AML-193 (cell line): ENCODE results near the gene MMP12.
"Not testable (repeated sequence)": the region's sequence is repeated elsewhere in the genome, so short reads cannot be mapped to it uniquely, and the experiment has no call there.

Source experiments
- DNase-seq, 2 experiments: peaks; one replicate each; lab custom pipeline; 2025; lab: John Stamatoyannopoulos, UW

MMP12 gene

DNA sequence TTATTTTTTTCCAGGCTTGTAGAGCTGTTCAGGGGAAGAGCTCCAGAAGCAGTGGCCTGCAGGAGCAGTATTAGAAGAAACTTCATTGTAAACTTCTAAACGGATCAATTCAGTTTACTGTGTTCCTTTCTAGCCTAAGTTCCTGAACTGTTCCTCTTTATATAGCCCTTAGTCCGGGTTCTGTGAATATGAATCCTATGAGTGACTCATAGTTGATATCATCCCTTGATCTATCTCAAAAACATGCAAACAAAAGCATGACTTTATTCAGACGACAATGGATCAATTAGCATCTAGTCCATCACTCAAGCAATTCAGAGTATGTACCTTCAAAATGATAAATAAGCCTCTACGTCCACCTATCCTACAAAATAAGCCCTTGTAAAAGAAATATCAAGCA, at the start of gene MMP12:
Gene MMP12, minus strand, starts transcription at position 131 of the 400 bp plus-strand sequence. Its CDS starts 45 bp downstream, at position 86.
- DNase-seq, result no peak

DNA sequence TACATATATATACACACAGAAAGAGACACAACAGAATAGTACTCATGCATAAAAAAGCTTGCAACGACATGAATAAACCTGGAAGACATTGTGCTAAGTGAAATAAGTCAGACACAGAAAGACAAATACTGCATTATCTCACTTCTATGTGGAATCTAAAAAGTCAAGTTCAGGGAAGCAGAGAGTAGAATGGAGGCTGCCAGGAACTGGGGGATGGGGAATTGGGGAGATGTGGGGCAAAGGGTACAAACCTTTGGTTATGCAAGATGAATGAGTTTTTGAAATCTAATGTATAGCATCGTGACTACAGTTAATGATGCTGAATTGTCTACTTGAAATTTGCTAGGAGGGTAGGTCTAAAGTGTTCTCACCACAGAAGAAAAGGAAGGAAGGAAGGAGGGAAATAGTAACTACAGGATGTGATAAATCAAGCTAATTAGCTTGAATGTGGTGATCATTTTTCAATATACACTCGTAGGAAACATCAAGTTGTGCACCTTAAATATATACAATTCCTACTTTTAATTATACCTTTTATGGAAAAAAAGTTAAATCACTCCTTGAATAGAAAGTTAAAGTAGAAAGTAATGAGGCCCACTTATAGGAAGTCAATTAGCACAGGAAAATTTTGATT, 46.9 kb upstream of the MMP12 start:
- no peak for DNase-seq

- peak; percentile 48 to 64 for DNase-seq
Measured at GRCh38 chr11:102920118-102920684, 45.4 kb upstream of the MMP12 start.

- DNase-seq, result no peak
Measured at GRCh38 chr11:102915044-102915375, 40.2 kb upstream of the MMP12 start.

DNA sequence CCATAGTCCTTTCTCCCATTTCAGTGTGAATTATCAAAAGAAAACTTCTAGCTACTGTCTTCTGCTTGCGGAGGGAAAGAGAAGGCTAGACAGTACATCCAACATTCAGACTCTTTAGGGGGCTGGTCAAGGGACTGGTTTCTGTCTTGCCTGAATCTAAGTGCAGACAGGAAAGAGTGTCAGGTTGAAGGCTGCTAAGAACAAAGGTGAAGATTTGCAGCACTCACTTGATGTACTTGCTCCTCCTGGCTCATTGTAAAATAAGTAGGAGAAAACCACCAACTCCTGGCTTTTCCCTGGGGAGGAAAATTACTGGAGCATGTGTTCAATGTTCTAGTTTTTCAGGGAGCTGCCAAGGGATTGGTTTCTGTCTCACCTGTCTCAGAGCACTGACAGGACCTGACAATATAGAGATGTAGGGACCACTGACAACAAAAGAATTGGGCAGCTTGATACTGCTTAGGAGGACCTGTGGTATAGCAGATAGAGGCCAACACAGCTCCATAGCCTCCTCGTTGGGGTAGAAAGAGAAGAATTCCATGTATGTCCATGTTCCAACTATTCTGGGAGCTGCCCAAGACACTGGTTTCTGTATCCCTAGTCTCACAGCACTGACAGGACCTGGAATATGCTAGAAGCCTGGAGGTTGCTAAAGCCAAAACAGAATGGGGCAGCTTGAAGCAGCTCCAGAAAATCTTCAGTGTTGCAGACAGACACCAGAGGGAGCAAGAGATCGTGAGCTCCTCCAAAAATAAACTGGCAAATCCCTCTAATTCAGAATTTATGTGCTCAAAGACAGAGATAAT, 39.7 kb upstream of the MMP12 start:
- DNase-seq, result peak; percentile 26 to 37

DNA sequence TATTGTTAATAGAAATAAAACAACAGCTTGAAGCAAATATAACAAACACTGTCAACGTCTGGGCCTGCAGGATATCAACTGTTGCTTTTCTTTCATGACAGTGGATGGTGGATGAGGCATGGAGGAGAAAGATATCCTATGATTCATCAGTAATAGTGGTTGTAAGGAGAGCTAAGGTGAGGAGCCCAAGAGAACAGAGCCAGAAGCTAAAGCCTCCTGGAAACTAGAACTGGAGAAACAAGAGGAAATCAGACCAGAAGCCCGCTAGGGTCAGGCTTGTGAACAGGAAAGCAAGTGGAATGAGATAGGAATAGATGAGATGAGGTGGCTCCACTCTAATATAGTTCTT, 37.7 kb upstream of the MMP12 start:
- DNase-seq, result no peak

DNA sequence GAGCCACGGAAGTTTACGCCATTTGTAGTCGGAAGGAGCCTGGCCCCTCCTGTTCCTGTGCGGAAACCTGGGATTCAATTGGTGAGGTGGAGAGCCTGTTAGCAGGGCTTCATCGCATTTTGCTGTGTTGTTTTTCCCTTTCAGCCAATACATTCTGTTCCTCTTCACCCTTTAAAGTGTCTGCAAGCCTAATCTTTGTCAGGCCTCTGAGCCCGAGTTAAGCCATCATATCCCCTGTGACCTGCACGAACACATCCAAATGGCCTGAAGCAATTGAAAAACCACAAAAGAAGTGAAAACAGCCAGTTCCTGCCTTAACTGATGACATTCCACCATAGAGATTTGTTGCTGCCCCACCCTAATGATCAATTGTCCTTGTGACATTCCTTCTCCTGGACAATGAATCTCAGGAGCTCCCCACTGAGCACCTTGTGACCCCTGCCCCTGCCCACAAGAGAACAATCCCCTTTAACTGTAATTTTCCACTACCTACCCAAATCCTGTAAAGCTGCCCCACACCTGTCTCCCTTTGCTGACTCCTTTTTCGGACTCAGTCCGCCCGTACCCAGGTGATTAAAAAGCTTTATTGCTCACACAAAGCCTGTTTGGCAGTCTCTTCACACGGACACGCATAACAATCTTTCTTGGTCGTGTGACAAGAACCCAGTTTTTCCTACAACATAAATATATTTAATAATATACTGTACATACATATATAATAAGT, 37.1 kb upstream of the MMP12 start:
- no peak for DNase-seq

GRCh38 chr11:102905848-102906247, 31.1 kb upstream of the MMP12 start:
- not testable (repeated sequence) for DNase-seq

GRCh38 chr11:102903895-102904294, 29.1 kb upstream of the MMP12 start:
- not testable (repeated sequence) for DNase-seq

- DNase-seq, result no peak
Measured at GRCh38 chr11:102900346-102900745, 25.6 kb upstream of the MMP12 start.

DNA sequence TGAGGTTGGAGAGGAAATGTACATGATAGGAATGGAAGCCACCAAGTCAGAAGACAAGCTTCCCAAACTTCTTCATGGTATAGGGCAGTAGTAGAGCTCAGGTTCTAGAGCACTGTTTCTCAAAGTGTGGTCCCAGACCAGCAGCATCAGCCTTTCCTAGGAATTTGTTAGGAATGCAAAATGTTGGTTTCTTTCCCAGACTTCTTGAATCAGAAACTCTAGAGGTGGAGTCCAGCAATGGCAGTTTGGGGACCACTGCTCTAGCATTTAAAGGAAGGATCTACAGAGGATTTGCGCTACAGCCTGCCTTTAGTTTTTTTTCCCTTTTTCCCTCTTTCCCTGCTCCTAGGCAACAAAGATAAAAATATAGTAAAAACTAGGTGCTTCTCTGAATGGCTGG, 17.0 kb upstream of the MMP12 start:
- no peak for DNase-seq

DNA sequence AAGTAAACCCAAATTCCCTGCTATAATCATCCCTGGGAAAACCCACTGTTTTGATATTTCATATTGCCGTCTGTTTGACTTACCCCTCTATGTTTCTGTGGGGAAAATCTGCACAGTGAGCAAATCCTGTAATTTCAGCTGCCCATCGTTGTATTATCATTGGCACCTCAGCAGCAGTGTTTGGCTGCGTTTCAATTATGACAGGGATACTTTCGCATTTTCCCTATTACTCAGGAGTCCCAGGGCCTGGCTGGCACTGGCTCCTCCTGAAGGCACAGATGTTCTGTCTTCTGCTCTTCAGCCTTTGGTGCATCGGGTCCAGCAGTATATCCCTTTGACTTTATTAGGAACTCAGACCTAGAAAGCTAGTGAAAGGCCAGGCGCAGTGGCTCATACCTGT, 12.2 kb upstream of the MMP12 start:
- DNase-seq, result no peak

- no peak for DNase-seq
Measured at GRCh38 chr11:102883141-102883540, 8.4 kb upstream of the MMP12 start.

GRCh38 chr11:102882389-102883024, 7.7 kb upstream of the MMP12 start:
- no peak for DNase-seq

DNA sequence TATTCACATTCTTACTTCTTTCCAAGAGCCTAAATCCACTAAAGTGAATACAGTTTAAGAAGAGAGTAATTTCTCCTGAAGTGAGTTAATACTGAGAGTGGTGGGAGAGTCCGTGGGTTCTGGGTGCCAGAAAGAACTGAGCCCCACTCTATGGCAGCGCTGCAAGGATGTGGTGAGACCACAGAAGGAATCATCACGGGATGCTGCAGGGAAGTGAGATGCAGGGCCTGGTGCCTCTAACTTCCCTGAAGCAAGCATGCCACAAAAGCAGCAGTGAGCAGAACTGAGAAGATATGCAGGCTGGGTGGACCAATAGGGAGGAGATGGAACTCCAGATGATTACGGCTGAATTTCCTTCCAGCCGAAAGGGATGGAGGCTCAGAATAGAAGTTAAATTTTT, 5.0 kb upstream of the MMP12 start:
- DNase-seq, result no peak

DNA sequence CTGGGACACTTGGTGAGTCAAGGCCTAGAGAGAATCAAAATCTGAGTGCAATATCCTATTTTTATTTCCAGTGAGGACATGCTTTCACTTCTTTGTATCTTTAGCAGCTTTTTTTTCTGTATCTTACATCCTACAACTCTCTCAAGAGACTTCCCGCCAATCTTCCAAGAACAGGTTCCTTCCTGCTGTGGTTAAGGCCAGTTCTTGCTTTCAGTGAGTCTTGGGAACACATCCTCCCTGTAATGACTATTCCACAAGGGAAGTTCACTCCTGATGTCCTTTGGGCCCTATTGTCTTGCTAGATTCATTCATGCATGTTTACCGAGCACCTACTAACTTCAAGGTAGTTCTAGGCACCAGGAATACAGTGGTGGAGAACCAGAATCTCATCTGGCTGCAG, 3.8 kb upstream of the MMP12 start:
- DNase-seq, result no peak

GRCh38 chr11:102869354-102869964, 5.3 kb downstream of the MMP12 start:
- DNase-seq, result not testable (repeated sequence)

GRCh38 chr11:102868339-102868738, 6.4 kb downstream of the MMP12 start:
- no peak for DNase-seq

- DNase-seq, result no peak
Measured at GRCh38 chr11:102864724-102865123, 10.1 kb downstream of the MMP12 start.

GRCh38 chr11:102853956-102854355, 20.8 kb downstream of the MMP12 start:
- no peak for DNase-seq

- DNase-seq, result no peak
Measured at GRCh38 chr11:102853055-102853454, 21.7 kb downstream of the MMP12 start.
